CD14-positive monocyte (primary cell): ENCODE results near the gene DAPK1. TPM values are rescaled to one million over a fixed set of nuclear protein-coding genes. Genes with fewer than 3 reads are reported as not detected.

ENCODE experiments used
- DNase-seq, 3 donors: peaks; one replicate each; pipeline ENCODE4 v3.0.0-alpha.2; 2011 to 2022
- H2AFZ ChIP-seq: 2 replicates; pipeline ENCODE4 v1.6.0; 2012; ENCODE audit warnings: mild to moderate bottlenecking, low read depth, low read length, inconsistent platforms; ENCODE audit not compliant: insufficient read depth, poor library complexity, severe bottlenecking
- H3K27ac ChIP-seq, 2 donors: 1 replicate in 1 of 2; 2 replicates in 1 of 2; pipeline ENCODE4 v1.5.1; 2012 to 2013; ENCODE audit warnings: low read length in 2 of 2, control low read depth in 1 of 2, inconsistent platforms in 1 of 2, low read depth in 1 of 2, mild to moderate bottlenecking in 1 of 2
- H3K27me3 ChIP-seq, 2 donors: one replicate each; pipeline versions ENCODE4 v1.6.0 to v1.6.1; 2011 to 2013; ENCODE audit warnings: low read length in 2 of 2; ENCODE audit not compliant: control insufficient read depth in 2 of 2, insufficient read depth in 2 of 2
- H3K36me3 ChIP-seq, 2 donors: replicated peaks in 1 of 2; 1 replicate in 1 of 2; 2 replicates in 1 of 2; pipeline versions ENCODE4 v1.5.1 to v1.6.1; 2012 to 2013; ENCODE audit warnings: low read length in 2 of 2, control low read depth in 1 of 2, inconsistent platforms in 1 of 2, mild to moderate bottlenecking in 1 of 2; ENCODE audit not compliant: insufficient read depth in 2 of 2, control insufficient read depth in 1 of 2
- H3K4me1 ChIP-seq, 2 donors: 1 replicate in 1 of 2; 2 replicates in 1 of 2; pipeline versions ENCODE4 v1.5.1 to v1.6.1; 2012 to 2013; ENCODE audit warnings: low read length in 2 of 2, control low read depth in 1 of 2, inconsistent platforms in 1 of 2, mild to moderate bottlenecking in 1 of 2, moderate library complexity in 1 of 2; ENCODE audit not compliant: insufficient read depth in 2 of 2, control insufficient read depth in 1 of 2
- H3K4me2 ChIP-seq: replicated peaks from 2 replicates; pipeline ENCODE3; 2012; ENCODE audit warnings: low read length, moderate library complexity, mild to moderate bottlenecking; ENCODE audit not compliant: poor library complexity, severe bottlenecking; ENCODE audit errors: extremely low read depth
- H3K4me3 ChIP-seq, 3 experiments: fragments of 200-600 bp in 1 of 3; sonication (generic) in 1 of 3; replicated peaks in 1 of 3; 1 replicate in 2 of 3; 2 replicates in 1 of 3; pipeline ENCODE4 v1.5.1; 2011 to 2013; ENCODE audit warnings: low read length in 3 of 3, mild to moderate bottlenecking in 3 of 3, control low read depth in 2 of 3, low read depth in 2 of 3, inconsistent platforms in 1 of 3, moderate library complexity in 1 of 3
- H3K79me2 ChIP-seq: 2 replicates; pipeline ENCODE4 v1.6.0; 2012; ENCODE audit warnings: mild to moderate bottlenecking, control low read depth, inconsistent platforms, low read length, moderate library complexity; ENCODE audit not compliant: insufficient read depth
- H3K9ac ChIP-seq: 2 replicates; pipeline ENCODE4 v1.6.0; 2017; ENCODE audit warnings: low read length, mild to moderate bottlenecking; ENCODE audit not compliant: insufficient read depth, poor library complexity, severe bottlenecking
- H3K9me3 ChIP-seq, 2 donors: replicated peaks in 1 of 2; 1 replicate in 1 of 2; 2 replicates in 1 of 2; pipeline versions ENCODE4 v1.5.1 to v1.6.1; 2012 to 2013; ENCODE audit warnings: low read length in 2 of 2, control low read depth in 1 of 2; ENCODE audit not compliant: control insufficient read depth in 1 of 2, insufficient read depth in 1 of 2
- H4K20me1 ChIP-seq: 2 replicates; pipeline ENCODE4 v1.6.0; 2012; ENCODE audit warnings: mild to moderate bottlenecking, low read length, control low read depth, moderate library complexity; ENCODE audit not compliant: insufficient read depth
- H3K27ac Mint-ChIP-seq, 7 donors: one replicate each; pipeline ENCODE4 v1.8.0; 2020; ENCODE audit warnings: mild to moderate bottlenecking in 7 of 7, mixed read lengths in 7 of 7, moderate library complexity in 6 of 7, inconsistent platforms in 2 of 7
- H3K27me3 Mint-ChIP-seq, 3 donors: one replicate each; pipeline ENCODE4 v1.8.0; 2021 to 2022; ENCODE audit warnings: low read depth in 3 of 3, mild to moderate bottlenecking in 3 of 3, mixed read lengths in 3 of 3, moderate library complexity in 3 of 3, inconsistent platforms in 1 of 3
- H3K36me3 Mint-ChIP-seq, 2 donors: one replicate each; pipeline ENCODE4 v1.8.0; 2020; ENCODE audit warnings: mixed read lengths in 2 of 2, inconsistent platforms in 1 of 2, mild to moderate bottlenecking in 1 of 2
- H3K4me1 Mint-ChIP-seq: one replicate; pipeline ENCODE4 v1.8.0; 2020; ENCODE audit warnings: mild to moderate bottlenecking, mixed read lengths
- H3K4me3 Mint-ChIP-seq, 2 donors: one replicate each; pipeline ENCODE4 v1.8.0; 2020; ENCODE audit warnings: mild to moderate bottlenecking in 2 of 2, mixed read lengths in 2 of 2, moderate library complexity in 1 of 2
- H3K9me3 Mint-ChIP-seq, 7 donors: one replicate each; pipeline ENCODE4 v1.8.0; 2020 to 2022; ENCODE audit warnings: mixed read lengths in 7 of 7, mild to moderate bottlenecking in 6 of 7, moderate library complexity in 6 of 7, inconsistent platforms in 2 of 7
- WGBS: methylation state at CpG from one replicate; pipeline ENCODE4 v1.1.5; 2013; ENCODE audit warnings: missing lambda C conversion rate; ENCODE audit not compliant: insufficient coverage; 5-methylcytosine and 5-hydroxymethylcytosine counted together
- intact Hi-C, 2 donors: fragments of 100-400 bp; cut with micrococcal nuclease; formaldehyde crosslinking; loops; one replicate each; pipeline versions ENCODE4 v1.15.0 to v1.15.1; 2023
- polyA plus RNA-seq, 3 donors: library from polyadenylated mRNA; depleted of rRNA in 1 of 3; unstranded in 2 of 3; stranded (reverse) in 1 of 3; fragments of 300-500 nt in 2 of 3; fragments of >200 nt in 1 of 3; fragmentation: Illumina TruSeq in 2 of 3; gene quantifications; 1 replicate in 2 of 3; 2 replicates in 1 of 3; pipeline ENCODE4 v1.2.3, GENCODE V29; 2012 to 2021
- TF ChIP-seq, protein P1 (sequence below): fragments of 200-600 bp; IDR thresholded peaks from one replicate; pipeline ENCODE4 v1.8.0; 2022; ENCODE audit warnings: antibody characterized with exemption, mild to moderate bottlenecking

Gene DAPK1
- polyA plus RNA-seq, 3 donors = 24.1 to 102 (median 44.4) TPM

DNA sequence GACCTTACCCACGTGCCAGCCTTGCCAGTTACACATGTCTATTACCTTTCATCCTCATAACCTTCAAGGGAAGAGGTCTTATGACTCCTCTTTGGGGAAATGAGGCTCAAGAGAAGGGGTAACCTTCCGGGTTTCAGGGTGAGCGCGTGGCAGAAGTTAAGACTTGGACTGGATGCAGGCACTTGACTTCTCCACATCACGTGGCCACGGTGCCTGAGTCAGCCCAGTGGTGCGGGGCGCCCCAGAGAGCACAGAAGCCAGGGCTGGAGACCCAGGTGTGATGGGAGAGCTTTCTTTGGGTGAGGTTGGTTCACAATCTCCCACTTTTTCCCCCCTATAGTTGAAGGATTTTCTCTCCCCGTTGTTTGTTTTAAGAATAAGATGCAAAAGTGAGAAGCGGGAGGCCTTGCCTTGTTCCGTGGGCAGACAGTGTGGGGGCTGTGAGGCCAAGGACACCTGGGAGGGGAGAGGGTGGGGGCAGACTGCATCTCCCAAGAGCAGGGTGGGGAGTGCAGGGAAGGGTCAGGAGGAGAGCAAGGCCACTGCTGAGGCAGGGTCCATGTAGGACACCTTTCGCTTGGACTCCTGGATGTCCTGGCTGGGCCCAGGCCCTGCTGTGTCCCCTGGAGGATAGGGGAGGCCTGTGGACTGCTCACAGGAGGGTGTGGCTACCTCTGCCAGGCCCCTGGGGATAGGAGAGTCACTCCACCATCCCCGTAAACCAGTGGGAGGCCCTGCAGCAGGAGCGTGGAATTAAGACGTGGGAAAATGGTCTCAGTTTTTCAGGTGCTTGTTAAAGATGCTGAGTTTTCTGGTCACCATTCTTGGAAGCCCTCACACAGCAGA, 138.2 kb downstream of the DAPK1 start:
- Mint-ChIP-seq H3K27ac (peak overlapping the region in 2 of 7 donors; percentile 38 to 49), H3K9me3 (peaks cover 0 to 1% (median 0%) of the 10 kb centered on the region in 7 donors), H3K27me3 (peaks cover 0 to 3% (median 0%) of the 10 kb centered on the region in 3 donors), H3K4me3 (no peak overlapping the region), H3K4me1 (no peaks in the 10 kb centered on the region), H3K36me3 (peaks cover 52 to 68% of the 10 kb centered on the region in 2 donors)
- DNase-seq = no peak
- Histone ChIP-seq H3K27ac (no peak overlapping the region), H3K79me2 (no peaks in the 10 kb centered on the region), H3K4me3 (no peak overlapping the region), H3K9me3 (no peaks in the 10 kb centered on the region), H3K4me1 (no peaks in the 10 kb centered on the region), H4K20me1 (peaks cover 56% of the 10 kb centered on the region), H2AFZ (no peak overlapping the region), H3K36me3 (peaks cover 26 to 68% of the 10 kb centered on the region in 2 donors), H3K27me3 (no peaks in the 10 kb centered on the region), H3K4me2 (no peak overlapping the region), H3K9ac (no peak overlapping the region)
- intact Hi-C loops = no loop called here
- WGBS = 97% methylated on average over 9 of the region's 15 CpGs
- TF ChIP-seq, protein P1, sequence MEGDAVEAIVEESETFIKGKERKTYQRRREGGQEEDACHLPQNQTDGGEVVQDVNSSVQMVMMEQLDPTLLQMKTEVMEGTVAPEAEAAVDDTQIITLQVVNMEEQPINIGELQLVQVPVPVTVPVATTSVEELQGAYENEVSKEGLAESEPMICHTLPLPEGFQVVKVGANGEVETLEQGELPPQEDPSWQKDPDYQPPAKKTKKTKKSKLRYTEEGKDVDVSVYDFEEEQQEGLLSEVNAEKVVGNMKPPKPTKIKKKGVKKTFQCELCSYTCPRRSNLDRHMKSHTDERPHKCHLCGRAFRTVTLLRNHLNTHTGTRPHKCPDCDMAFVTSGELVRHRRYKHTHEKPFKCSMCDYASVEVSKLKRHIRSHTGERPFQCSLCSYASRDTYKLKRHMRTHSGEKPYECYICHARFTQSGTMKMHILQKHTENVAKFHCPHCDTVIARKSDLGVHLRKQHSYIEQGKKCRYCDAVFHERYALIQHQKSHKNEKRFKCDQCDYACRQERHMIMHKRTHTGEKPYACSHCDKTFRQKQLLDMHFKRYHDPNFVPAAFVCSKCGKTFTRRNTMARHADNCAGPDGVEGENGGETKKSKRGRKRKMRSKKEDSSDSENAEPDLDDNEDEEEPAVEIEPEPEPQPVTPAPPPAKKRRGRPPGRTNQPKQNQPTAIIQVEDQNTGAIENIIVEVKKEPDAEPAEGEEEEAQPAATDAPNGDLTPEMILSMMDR = no peak

DNA sequence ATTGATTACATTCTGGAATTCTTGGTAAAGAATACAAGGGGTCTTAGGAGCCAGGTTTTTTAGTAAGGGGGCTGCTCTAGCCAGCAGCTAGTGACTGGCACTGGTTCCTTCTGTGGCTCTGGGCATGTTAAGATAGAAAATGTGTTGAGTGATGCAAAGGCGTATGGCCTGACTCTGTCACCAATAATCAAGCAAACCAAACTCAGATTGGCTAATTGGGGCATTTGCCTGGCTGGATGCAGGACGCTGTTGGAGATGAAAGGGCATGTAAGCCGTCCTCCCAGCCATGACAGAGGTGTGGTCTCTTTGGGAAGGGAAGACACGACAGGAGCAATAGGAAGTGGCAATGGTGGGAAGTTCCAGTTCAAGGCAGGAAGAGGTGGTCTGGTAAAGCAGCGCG, 140.6 kb downstream of the DAPK1 start:
- Histone ChIP-seq H2AFZ (no peak overlapping the region), H3K27me3 (no peaks in the 10 kb centered on the region), H3K4me3 (no peak overlapping the region), H3K9me3 (no peaks in the 10 kb centered on the region), H3K79me2 (no peaks in the 10 kb centered on the region), H3K27ac (no peak overlapping the region), H3K4me1 (peaks cover 0 to 12% of the 10 kb centered on the region in 2 donors), H4K20me1 (peaks cover 43% of the 10 kb centered on the region), H3K36me3 (peaks cover 41 to 88% of the 10 kb centered on the region in 2 donors), H3K9ac (no peak overlapping the region), H3K4me2 (no peak overlapping the region)
- H3K36me3 Mint-ChIP-seq = peaks cover 66 to 85% of the 10 kb centered on the region in 2 donors
- H3K4me3 Mint-ChIP-seq = no peak overlapping the region
- 57% methylated on average over 2 of the region's 6 CpGs for WGBS
- peaks cover 10% of the 10 kb centered on the region for H3K4me1 Mint-ChIP-seq
- peaks cover 0 to 1% (median 0%) of the 10 kb centered on the region in 7 donors for H3K9me3 Mint-ChIP-seq
- H3K27ac Mint-ChIP-seq = peak overlapping the region in 2 of 7 donors; percentile 32 to 70
- TF ChIP-seq, protein P1 = no peak
- H3K27me3 Mint-ChIP-seq = peaks cover 0 to 3% (median 0%) of the 10 kb centered on the region in 3 donors
- DNase-seq = no peak
- intact Hi-C loops = no loop called here
